NB4 (cell line): ENCODE measurements around the gene CCDC142.

Experiments
- DNase-seq: peaks from one replicate; pipeline ENCODE4 v3.0.0; 2010; ENCODE audit warnings: low read depth
- H3K4me3 ChIP-seq: one replicate; pipeline ENCODE4 v1.5.1; 2011; ENCODE audit warnings: mild to moderate bottlenecking, low read depth, low read length, moderate library complexity
- CTCF ChIP-seq: IDR thresholded peaks from one replicate; pipeline ENCODE4 v1.5.1; 2012; ENCODE audit warnings: low read depth, low read length
- MAX ChIP-seq: IDR thresholded peaks from 2 replicates; pipeline ENCODE4 v1.6.1; 2011; ENCODE audit warnings: low read depth, low read length
- MYC ChIP-seq: IDR thresholded peaks from 2 replicates; pipeline ENCODE4 v1.6.1; 2011; ENCODE audit warnings: low read depth, low read length
- POLR2A ChIP-seq: IDR thresholded peaks from 2 replicates; pipeline ENCODE4 v1.6.1; 2011; ENCODE audit warnings: mild to moderate bottlenecking; ENCODE audit not compliant: insufficient read length; ENCODE audit errors: extremely low read depth

CCDC142 gene

GRCh38 chr2:74524005-74524404, 41.2 kb upstream of the CCDC142 start:
- H3K4me3 ChIP-seq: no peak overlapping the region
- no peak for DNase-seq
- TF ChIP-seq POLR2A (no peak), MAX (no peak), MYC (no peak), CTCF (no peak)

GRCh38 chr2:74522516-74522915, 39.7 kb upstream of the CCDC142 start:
- H3K4me3 ChIP-seq: no peak overlapping the region
- TF ChIP-seq POLR2A: no peak
- TF ChIP-seq MAX: no peak
- TF ChIP-seq CTCF: no peak
- TF ChIP-seq MYC: no peak
- no peak for DNase-seq

- no peak for TF ChIP-seq MAX
- TF ChIP-seq CTCF: no peak
- no peak for TF ChIP-seq POLR2A
- no peak for TF ChIP-seq MYC
- no peak for DNase-seq
- no peak overlapping the region for H3K4me3 ChIP-seq
These were observed 33.9 kb upstream of the CCDC142 start for GRCh38 chr2:74516650-74517049.

- H3K4me3 ChIP-seq: no peak overlapping the region
- no peak for TF ChIP-seq MAX
- no peak for TF ChIP-seq CTCF
- no peak for TF ChIP-seq POLR2A
- no peak for TF ChIP-seq MYC
- no peak for DNase-seq
These were observed 33.3 kb upstream of the CCDC142 start for GRCh38 chr2:74515981-74516633.

- DNase-seq: no peak
- no peak overlapping the region for H3K4me3 ChIP-seq
These were observed 32.6 kb upstream of the CCDC142 start for GRCh38 chr2:74515271-74515980.

More at GRCh38 chr2:74515271-74515980, 32.6 kb upstream of the CCDC142 start:
- no peak for TF ChIP-seq POLR2A
- no peak for TF ChIP-seq MAX
- TF ChIP-seq MYC: no peak
- no peak for TF ChIP-seq CTCF
